Measurements from ENCODE around the gene MAST4. TPM values are rescaled to one million over a fixed set of nuclear protein-coding genes. Genes with fewer than 3 reads are reported as not detected.
"Not testable (repeated sequence)": the region's sequence is repeated elsewhere in the genome, so short reads cannot be mapped to it uniquely, and the experiment has no call there.

Gene MAST4
- total RNA-seq, 1 experiment from 2014 or later = 0.40 TPM

- no peak for DNase-seq (ENCODE audit: low spot score)
These were observed 527.6 kb downstream of the MAST4 start for GRCh38 chr5:67123819-67124218.

DNA sequence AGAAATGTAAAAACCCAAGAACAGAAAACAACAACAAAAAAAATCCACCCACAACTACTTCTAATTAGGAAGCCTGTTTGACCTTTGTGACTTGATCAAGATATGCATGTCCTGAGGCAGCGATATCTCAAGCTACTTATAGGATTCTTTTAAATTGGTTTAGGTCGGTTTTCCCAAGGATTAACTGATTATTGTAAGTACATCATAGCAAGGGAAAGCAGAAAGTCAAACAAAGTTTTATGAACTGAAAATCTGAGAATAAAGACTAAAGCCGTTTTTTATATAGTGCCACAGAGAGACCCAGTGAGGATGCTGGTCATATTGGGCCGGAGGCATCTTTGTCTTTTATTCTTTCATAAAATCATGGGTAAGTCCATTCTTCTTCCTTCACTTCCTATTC is 528.4 kb downstream of the MAST4 start:
- no peak for DNase-seq (ENCODE audit: low spot score)

- DNase-seq (ENCODE audit: low spot score) = not testable (repeated sequence)
These were observed 531.2 kb downstream of the MAST4 start for GRCh38 chr5:67127347-67127895.

GRCh38 chr5:67129768-67130167 is 533.6 kb downstream of the MAST4 start:
- no peak for DNase-seq (ENCODE audit: low spot score)

DNA sequence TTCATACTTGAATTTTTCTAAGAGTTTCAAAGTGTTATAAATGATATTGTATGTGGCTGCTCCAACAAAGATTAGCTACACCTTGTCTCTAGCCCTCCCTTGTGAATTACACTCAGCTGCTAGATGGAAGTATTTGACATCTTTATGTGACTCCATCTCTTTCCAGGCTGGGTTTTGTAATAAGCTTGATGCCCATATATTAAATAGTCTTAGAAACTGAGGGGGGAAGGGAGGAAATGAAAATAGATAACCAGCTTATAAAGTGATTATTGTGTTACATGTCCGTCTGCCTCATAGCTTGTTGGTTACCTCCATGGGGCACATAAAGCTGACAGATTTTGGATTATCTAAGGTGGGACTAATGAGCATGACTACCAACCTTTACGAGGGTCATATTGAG is 537.0 kb downstream of the MAST4 start:
- no peak for DNase-seq (ENCODE audit: low spot score)

- no peak for DNase-seq (ENCODE audit: low spot score)
These were observed 537.6 kb downstream of the MAST4 start for GRCh38 chr5:67133776-67134175.

- no peak for DNase-seq (ENCODE audit: low spot score)
These were observed 539.3 kb downstream of the MAST4 start for GRCh38 chr5:67135381-67135984.

DNA sequence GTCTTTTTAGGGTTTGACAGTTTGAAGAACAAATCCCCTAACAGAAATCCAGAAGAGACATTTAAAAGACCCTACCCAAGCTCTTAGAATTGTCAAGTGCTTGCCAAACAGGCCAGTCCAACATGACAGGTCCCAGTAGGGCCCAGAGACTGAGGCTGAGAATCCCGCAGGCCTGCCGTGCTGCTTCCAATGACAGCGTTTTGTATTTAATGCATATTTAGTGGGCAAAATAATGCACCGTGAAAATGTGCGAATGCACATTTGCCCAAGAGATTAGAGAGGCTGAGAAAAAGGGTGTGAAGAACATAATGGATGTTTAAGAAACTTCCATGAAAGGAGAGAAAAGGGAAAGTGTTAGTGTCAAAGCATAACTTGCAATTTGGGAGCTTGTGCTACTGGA is 542.8 kb downstream of the MAST4 start:
- no peak for DNase-seq (ENCODE audit: low spot score)

GRCh38 chr5:67140413-67140812 is 544.2 kb downstream of the MAST4 start:
- DNase-seq (ENCODE audit: low spot score) = no peak

GRCh38 chr5:67141644-67142043 is 545.5 kb downstream of the MAST4 start:
- DNase-seq (ENCODE audit: low spot score) = no peak

GRCh38 chr5:67142816-67143215 is 546.6 kb downstream of the MAST4 start:
- DNase-seq (ENCODE audit: low spot score) = no peak

DNA sequence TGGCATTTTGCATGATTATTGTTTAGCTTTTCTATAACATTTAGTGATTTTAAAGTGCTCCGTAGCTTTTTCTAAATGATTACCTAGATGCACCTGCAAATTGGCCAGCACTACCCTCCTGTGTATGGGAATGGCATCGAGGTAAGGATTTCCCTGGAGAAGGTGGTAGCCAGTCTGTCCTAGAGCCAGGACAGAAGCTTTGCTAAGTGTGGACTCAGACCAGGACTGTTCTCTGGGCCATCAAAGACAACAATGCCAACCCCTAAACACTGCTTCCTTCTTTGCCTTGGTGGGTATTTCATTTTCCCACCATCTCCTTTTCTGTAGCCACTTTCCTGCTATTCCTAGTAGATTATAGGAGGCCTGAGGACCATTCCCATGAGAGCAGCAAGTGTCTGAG is 547.4 kb downstream of the MAST4 start:
- no peak for DNase-seq (ENCODE audit: low spot score)

- no peak for DNase-seq (ENCODE audit: low spot score)
These were observed 548.0 kb downstream of the MAST4 start for GRCh38 chr5:67144183-67144639.

GRCh38 chr5:67146574-67146973 is 550.4 kb downstream of the MAST4 start:
- no peak for DNase-seq (ENCODE audit: low spot score)

GRCh38 chr5:67146981-67147380 is 550.8 kb downstream of the MAST4 start:
- DNase-seq (ENCODE audit: low spot score) = no peak

DNA sequence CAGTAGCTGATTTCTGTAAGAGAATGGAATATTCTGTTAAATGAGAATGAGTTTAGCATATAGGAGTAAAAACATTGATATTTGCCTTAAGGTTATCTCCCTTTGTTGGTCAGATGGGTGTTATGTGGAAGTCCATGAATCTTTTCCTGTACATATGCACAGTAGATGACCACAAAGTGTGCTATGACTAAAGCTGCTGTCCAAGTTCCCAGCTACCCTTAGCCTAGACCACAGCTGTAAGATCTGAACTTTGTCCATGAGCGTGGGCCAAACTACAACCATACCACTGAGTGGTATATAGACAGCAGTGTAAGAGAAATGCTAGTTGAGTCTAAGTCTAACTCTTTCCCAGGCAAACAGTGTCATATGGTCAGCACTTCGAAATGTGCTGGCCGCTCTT is 551.6 kb downstream of the MAST4 start:
- DNase-seq (ENCODE audit: low spot score) = no peak

- no peak for DNase-seq (ENCODE audit: low spot score)
These were observed 553.1 kb downstream of the MAST4 start for GRCh38 chr5:67149057-67149950.

DNA sequence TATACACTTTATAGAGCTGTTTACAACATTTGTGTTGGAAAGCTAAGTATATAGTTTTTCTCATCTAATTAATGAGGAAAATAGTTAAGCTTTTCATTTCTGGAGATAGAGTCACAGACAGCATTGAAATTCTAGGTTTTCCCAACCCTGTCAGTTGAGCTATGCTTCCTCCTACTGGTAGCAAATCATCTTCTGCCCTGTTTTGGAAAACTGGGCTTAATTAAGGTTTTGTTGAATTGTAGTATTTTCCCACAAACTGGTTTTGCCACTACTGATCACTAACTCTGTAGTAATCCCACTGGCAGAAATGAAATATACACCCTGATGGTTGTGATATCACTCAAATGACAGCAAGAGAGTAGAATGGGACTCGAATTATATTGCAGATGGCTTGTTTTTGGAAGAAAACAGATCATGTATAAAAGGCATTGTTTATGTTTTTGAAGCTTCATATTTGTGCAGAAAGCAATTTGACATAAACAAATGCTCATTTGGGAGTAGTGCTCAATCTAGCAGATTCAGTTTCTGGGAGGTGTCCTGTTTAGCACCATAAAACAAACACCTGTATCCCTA is 553.8 kb downstream of the MAST4 start:
- peak; percentile 19 for DNase-seq (ENCODE audit: low spot score)

DNA sequence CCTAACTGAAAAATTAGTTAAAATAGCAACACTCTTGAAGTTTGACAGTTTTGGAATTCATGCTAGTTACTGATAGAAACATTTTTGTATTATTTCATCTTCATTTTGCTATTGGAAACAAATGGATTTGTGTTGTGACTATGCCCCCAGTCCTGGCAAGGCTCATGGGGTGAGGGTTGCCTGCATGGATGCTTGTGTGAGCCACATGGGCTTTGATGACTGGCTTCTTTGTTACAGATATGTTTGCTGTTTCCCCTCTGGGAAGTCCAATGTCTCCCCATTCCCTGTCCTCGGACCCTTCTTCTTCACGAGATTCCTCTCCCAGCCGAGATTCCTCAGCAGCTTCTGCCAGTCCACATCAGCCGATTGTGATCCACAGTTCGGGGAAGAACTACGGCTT is 556.2 kb downstream of the MAST4 start:
- no peak for DNase-seq (ENCODE audit: low spot score)

- no peak for DNase-seq (ENCODE audit: low spot score)
These were observed 557.1 kb downstream of the MAST4 start for GRCh38 chr5:67153292-67153691.

GRCh38 chr5:67154556-67155206 is 558.5 kb downstream of the MAST4 start:
- no peak for DNase-seq (ENCODE audit: low spot score)

- DNase-seq (ENCODE audit: low spot score) = peak; percentile 66
These were observed 560.9 kb downstream of the MAST4 start for GRCh38 chr5:67156976-67157583.
